K562 (cell line): Measurements from ENCODE around the gene VWA7. TPM values are rescaled to one million over a fixed set of nuclear protein-coding genes. Genes with fewer than 3 reads are reported as not detected.
A peak's percentile ranks its signal among the peaks of the same experiment; 100 is the strongest.

ENCODE experiments used
- CBX8 ChIP-seq: fragments of 200-600 bp; sonication (generic); IDR thresholded peaks from 2 replicates; pipeline ENCODE4 v1.6.1; 2012; ENCODE audit warnings: borderline replicate concordance, mixed run types, low read depth, mild to moderate bottlenecking, moderate library complexity, mixed read lengths, low read length, control low read depth, inconsistent platforms; ENCODE audit not compliant: poor library complexity, severe bottlenecking; ENCODE audit errors: extremely low read depth
- DPF2 ChIP-seq: fragments of 450-650 bp; IDR thresholded peaks from 2 replicates; pipeline ENCODE4 v1.6.1; 2016
- FOXM1 ChIP-seq, 2 experiments: fragments of 450-650 bp in 1 of 2; sonication (generic) in 1 of 2; formaldehyde crosslinking in 1 of 2; IDR thresholded peaks; 2 replicates each; pipeline versions ENCODE4 v1.6.1 to v1.9.0; 2017 to 2022; ENCODE audit warnings: low read depth in 2 of 2, mild to moderate bottlenecking in 2 of 2, missing genetic modification reagents in 1 of 2, moderate library complexity in 1 of 2
- FUS ChIP-seq: fragments of 200-400 bp; formaldehyde crosslinking; optimal IDR thresholded peaks from 2 replicates; pipeline ENCODE3; 2017; ENCODE audit warnings: low read depth, low read length
- GABPB2 ChIP-seq: fragments of 250-450 bp; sonication (Bioruptor Pico); conservative IDR thresholded peaks from 2 replicates; pipeline ENCODE4 v1.5.1; 2021; ENCODE audit warnings: mild to moderate bottlenecking
- HIVEP1 ChIP-seq: fragments of 250-450 bp; sonication (Bioruptor Pico); IDR thresholded peaks from 2 replicates; pipeline ENCODE4 v1.4.0; 2020; ENCODE audit warnings: mild to moderate bottlenecking
- HLTF ChIP-seq: fragments of 450-650 bp; IDR thresholded peaks from 2 replicates; pipeline ENCODE4 v1.6.1; 2016
- ILF3 ChIP-seq: fragments of 450-650 bp; IDR thresholded peaks from 2 replicates; pipeline ENCODE4 v1.6.1; 2018; ENCODE audit warnings: antibody characterized with exemption, mild to moderate bottlenecking, moderate library complexity, borderline replicate concordance
- NFE2L1 ChIP-seq: fragments of 450-650 bp; IDR thresholded peaks from 2 replicates; pipeline ENCODE4 v1.6.1; 2016; ENCODE audit warnings: missing genetic modification characterization, low read depth, mild to moderate bottlenecking, missing compliant biosample characterization, moderate library complexity, borderline replicate concordance
- RAD21 ChIP-seq, 2 experiments: fragments of 250-450 bp in 1 of 2; fragments of 450-650 bp in 1 of 2; sonication (Bioruptor Pico) in 1 of 2; formaldehyde crosslinking in 1 of 2; IDR thresholded peaks in 1 of 2; conservative IDR thresholded peaks in 1 of 2; 2 replicates each; pipeline versions ENCODE4 v1.4.0 to v1.8.0; 2020 to 2022; ENCODE audit warnings: mild to moderate bottlenecking in 2 of 2, moderate library complexity in 1 of 2
- RFX5 ChIP-seq: IDR thresholded peaks from 2 replicates; pipeline ENCODE4 v1.6.1; 2011; ENCODE audit warnings: low read depth, mild to moderate bottlenecking, improper control_type of control experiment, low read length
- SRSF7 ChIP-seq: fragments of 200-400 bp; formaldehyde crosslinking; optimal IDR thresholded peaks from 2 replicates; pipeline ENCODE3; 2017; ENCODE audit warnings: mild to moderate bottlenecking, low read depth, low read length
- TAF1 ChIP-seq: IDR thresholded peaks from 2 replicates; pipeline ENCODE4 v1.6.1; 2011; ENCODE audit warnings: mild to moderate bottlenecking, low read length, moderate library complexity; ENCODE audit not compliant: insufficient read depth, control insufficient read depth, severe bottlenecking; ENCODE audit errors: extremely low read depth
- TOE1 ChIP-seq, 2 experiments: fragments of 450-650 bp in 1 of 2; sonication (generic) in 1 of 2; formaldehyde crosslinking in 1 of 2; IDR thresholded peaks; 2 replicates each; pipeline versions ENCODE4 v1.7.1 to v1.8.0; 2016 to 2022; ENCODE audit warnings: borderline replicate concordance in 2 of 2, mild to moderate bottlenecking in 2 of 2, antibody characterized with exemption in 1 of 2, inconsistent platforms in 1 of 2, low read depth in 1 of 2, missing genetic modification reagents in 1 of 2, moderate library complexity in 1 of 2
- polyA plus RNA-seq, 8 experiments: library from polyadenylated mRNA; depleted of rRNA in 4 of 8; stranded (reverse) in 5 of 8; unstranded in 3 of 8; fragments of >200 nt; fragmentation: Nextera tagmentation in 2 of 8; fragmentation: Illumina TruSeq in 1 of 8; extraction: Ambion mirVana in 2 of 8; extraction: Trizol in 1 of 8; gene quantifications; 2 replicates each; pipeline versions ENCODE4 v1.2.1 to v1.2.3, GENCODE V29; 2011 to 2014; ENCODE audit warnings: inconsistent platforms in 1 of 8, missing spikeins in 1 of 8
- total RNA-seq, 7 experiments: library from RNA; depleted of rRNA in 6 of 7; stranded (reverse); fragments of >200 nt in 6 of 7; fragmentation: Illumina TruSeq in 2 of 7; extraction: Trizol in 2 of 7; gene quantifications; 2 replicates each; pipeline versions ENCODE4 v1.2.1 to v1.2.3, GENCODE V29; 2011 to 2021; ENCODE audit warnings: low replicate concordance in 1 of 7
- TF ChIP-seq, protein P1 (sequence below): fragments of 250-450 bp; sonication (Bioruptor Pico); IDR thresholded peaks from 2 replicates; pipeline ENCODE4 v1.9.0; 2021; ENCODE audit warnings: mild to moderate bottlenecking, inconsistent platforms
- TF ChIP-seq, protein P2 (sequence below): fragments of 150-350 bp; conservative IDR thresholded peaks from 2 replicates; pipeline ENCODE4 v1.6.1; 2014; ENCODE audit warnings: low read length
- TF ChIP-seq, protein P3 (sequence below): sonication (generic); formaldehyde crosslinking; IDR thresholded peaks from 2 replicates; pipeline ENCODE4 v1.8.1; 2023; ENCODE audit warnings: mild to moderate bottlenecking, missing genetic modification reagents, moderate library complexity

VWA7 gene
- total and polyA plus RNA-seq, 9 of the 15 experiments (the other 6 are each of a cell fraction or from before 2014, with no cell fraction given) = 0.18 to 2.9 (median 0.95) TPM

DNA sequence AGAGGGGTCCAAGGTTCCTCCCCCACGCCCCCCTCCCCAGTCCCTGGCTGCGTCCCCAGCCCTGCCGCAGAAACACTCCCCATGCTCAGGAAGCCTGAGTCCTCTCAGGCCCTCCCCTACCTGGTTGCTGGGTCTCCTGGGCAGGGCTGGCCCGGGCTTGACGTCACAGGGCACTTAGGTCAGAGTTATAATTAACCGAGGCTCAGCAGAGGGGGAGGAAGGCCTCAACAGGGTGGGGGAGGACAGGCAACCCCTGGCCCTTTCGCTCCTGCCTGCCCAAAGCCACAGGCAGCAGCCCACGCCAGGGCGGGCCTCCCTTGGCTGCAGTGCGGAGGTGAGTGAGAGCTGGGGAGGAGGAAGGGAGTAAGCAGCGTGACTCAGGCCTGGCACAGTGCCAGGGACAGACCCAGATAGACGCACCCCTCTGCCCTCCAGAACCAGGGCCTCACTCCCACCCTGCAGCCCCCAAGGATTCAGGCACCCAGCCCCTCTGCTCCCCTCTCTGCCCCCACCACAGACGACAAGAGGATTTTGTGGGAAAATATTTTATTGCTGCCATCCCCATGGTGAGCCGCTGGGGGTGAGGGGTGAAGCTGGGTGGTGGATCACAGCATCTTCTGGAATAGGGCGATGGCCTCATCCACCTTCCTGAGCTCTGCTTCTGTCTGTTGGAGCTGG lies at the start of gene VWA7 (continued):
- TF ChIP-seq, protein P1, sequence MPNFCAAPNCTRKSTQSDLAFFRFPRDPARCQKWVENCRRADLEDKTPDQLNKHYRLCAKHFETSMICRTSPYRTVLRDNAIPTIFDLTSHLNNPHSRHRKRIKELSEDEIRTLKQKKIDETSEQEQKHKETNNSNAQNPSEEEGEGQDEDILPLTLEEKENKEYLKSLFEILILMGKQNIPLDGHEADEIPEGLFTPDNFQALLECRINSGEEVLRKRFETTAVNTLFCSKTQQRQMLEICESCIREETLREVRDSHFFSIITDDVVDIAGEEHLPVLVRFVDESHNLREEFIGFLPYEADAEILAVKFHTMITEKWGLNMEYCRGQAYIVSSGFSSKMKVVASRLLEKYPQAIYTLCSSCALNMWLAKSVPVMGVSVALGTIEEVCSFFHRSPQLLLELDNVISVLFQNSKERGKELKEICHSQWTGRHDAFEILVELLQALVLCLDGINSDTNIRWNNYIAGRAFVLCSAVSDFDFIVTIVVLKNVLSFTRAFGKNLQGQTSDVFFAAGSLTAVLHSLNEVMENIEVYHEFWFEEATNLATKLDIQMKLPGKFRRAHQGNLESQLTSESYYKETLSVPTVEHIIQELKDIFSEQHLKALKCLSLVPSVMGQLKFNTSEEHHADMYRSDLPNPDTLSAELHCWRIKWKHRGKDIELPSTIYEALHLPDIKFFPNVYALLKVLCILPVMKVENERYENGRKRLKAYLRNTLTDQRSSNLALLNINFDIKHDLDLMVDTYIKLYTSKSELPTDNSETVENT (CRISPR knock-in tag) = peak; percentile 82; the same call in 1 of the 2 replicates
- TF ChIP-seq, protein P2, sequence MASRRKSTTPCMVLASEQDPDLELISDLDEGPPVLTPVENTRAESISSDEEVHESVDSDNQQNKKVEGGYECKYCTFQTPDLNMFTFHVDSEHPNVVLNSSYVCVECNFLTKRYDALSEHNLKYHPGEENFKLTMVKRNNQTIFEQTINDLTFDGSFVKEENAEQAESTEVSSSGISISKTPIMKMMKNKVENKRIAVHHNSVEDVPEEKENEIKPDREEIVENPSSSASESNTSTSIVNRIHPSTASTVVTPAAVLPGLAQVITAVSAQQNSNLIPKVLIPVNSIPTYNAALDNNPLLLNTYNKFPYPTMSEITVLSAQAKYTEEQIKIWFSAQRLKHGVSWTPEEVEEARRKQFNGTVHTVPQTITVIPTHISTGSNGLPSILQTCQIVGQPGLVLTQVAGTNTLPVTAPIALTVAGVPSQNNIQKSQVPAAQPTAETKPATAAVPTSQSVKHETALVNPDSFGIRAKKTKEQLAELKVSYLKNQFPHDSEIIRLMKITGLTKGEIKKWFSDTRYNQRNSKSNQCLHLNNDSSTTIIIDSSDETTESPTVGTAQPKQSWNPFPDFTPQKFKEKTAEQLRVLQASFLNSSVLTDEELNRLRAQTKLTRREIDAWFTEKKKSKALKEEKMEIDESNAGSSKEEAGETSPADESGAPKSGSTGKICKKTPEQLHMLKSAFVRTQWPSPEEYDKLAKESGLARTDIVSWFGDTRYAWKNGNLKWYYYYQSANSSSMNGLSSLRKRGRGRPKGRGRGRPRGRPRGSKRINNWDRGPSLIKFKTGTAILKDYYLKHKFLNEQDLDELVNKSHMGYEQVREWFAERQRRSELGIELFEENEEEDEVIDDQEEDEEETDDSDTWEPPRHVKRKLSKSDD = peak; percentile 81; the same call in 1 of the 2 replicates
- TF ChIP-seq GABPB2 (CRISPR knock-in tag) (0 out of 2 replicates have a peak, but pooled peaks have one; percentile 29), CBX8 (no peak), TAF1 (peak; percentile 87), TOE1 (IDR thresholded peaks at IDR 0.05; ENCODE audit: borderline replicate concordance) (peak; percentile 90; the same call in 1 of the 2 replicates), TOE1 (CRISPR knock-in tag; IDR thresholded peaks at IDR 0.05; ENCODE audit: borderline replicate concordance, low read depth) (no peak), RFX5 (peak; percentile 9; the same call in 1 of the 2 replicates), RAD21 (CRISPR knock-in tag; conservative IDR thresholded peaks at IDR 0.05 in 1 of 2, IDR thresholded peaks at IDR 0.05 in 1 of 2) (peak; percentile 46 to 80), FOXM1 (IDR thresholded peaks at IDR 0.05; ENCODE audit: low read depth) (0 out of 2 replicates have a peak, but pooled peaks have one; percentile 32), FOXM1 (CRISPR knock-in tag; IDR thresholded peaks at IDR 0.05; ENCODE audit: low read depth) (peak; percentile 73; the same call in 1 of the 2 replicates), HIVEP1 (peak; percentile 76; the same call in 1 of the 2 replicates), SRSF7 (no peak), NFE2L1 (no peak), DPF2 (peak; percentile 99), HLTF (peak; percentile 92; the same call in 1 of the 2 replicates), ILF3 (no peak), FUS (no peak)
- TF ChIP-seq, protein P3, sequence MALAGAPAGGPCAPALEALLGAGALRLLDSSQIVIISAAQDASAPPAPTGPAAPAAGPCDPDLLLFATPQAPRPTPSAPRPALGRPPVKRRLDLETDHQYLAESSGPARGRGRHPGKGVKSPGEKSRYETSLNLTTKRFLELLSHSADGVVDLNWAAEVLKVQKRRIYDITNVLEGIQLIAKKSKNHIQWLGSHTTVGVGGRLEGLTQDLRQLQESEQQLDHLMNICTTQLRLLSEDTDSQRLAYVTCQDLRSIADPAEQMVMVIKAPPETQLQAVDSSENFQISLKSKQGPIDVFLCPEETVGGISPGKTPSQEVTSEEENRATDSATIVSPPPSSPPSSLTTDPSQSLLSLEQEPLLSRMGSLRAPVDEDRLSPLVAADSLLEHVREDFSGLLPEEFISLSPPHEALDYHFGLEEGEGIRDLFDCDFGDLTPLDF (CRISPR knock-in tag) = peak; percentile 83; the same call in 1 of the 2 replicates
